ENCODE results near the gene NOL8. TPM values are rescaled to one million over a fixed set of nuclear protein-coding genes. Genes with fewer than 3 reads are reported as not detected.
A peak's percentile ranks its signal among the peaks of the same experiment; 100 is the strongest.

NOL8 gene
- total and polyA plus RNA-seq, 2 experiments from 2014 or later = 26.0 to 42.7 TPM

DNA sequence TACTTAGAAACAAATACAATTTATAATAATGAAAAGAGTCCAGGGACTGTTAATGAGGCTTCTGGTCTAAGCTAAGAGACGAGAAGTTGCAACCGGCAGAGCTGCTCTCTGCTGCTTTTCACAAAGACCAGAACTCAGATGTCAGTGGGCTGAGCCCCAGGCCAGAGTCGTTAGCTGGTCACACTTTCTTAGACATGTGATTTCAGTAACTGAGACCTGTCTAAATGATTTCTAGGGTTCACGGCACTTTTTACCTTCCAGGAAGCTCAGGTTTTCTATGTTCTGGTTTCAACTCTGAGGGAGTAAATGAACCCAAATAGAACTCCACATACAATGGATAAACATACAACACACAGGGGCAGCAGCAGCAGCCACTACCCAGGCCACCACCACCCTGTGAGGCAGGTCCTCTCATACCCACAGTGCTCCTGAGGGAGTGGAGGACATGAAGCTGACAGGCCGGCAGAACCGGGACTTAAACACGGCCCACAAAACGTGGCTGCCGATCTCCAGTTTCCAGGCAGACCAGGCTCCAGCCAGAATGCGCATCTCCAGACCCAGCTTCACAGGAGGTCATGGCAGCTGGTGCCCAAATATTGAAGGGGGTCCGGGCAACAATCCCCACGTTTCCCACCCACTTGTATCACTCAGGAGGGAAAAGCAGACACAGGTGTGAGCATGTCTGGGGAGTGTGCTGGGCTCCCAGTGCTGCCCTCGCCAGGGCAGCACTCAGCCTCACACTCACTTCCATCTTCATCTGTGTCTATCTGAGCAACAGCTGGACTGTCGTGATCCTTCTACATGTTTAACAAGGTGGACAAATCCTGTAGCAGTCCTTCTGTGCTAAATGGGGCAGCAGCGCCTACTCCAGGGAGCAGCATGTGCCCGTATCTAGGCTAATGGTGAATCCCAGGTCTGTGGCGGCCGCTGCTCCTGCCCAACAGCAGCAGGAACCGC lies 70.5 kb downstream of the NOL8 start:
- Mint-ChIP-seq H3K36me3 (ENCODE audit: low read depth) (peaks cover 97% of the 10 kb centered on the region), H3K9me3 (no peaks in the 10 kb centered on the region)
- TF ChIP-seq POLR2AphosphoS5 (IDR thresholded peaks at IDR 0.05; ENCODE audit: low read depth) (no peak), ZNF331 (CRISPR knock-in tag; IDR thresholded peaks at IDR 0.05; ENCODE audit: low read depth) (no peak), EZH2phosphoT487 (IDR thresholded peaks at IDR 0.05; ENCODE audit: unreplicated experiment) (no peak)

DNA sequence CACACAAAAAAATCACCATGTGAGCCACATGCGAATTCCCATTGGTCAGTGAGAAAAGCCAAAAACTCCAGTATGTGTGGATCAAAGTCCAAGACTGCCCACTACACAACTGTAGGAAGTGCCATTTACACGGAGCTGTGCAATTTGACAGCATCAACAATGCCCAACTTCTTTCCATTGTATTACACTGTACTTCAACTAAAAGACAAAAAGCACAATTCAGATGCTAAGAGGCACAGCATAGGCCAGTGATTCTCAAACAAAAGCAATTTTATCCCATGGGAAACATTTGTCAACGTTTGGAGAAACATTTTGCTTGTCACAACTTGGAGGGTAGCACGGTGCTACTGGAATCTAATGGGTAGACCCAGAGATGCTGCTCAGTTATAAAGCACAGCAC lies 71.5 kb downstream of the NOL8 start:
- H3K36me3 ChIP-seq (ENCODE audit: insufficient read depth) = peaks cover 98% of the 10 kb centered on the region
- no peaks in the 10 kb centered on the region for H3K4me1 Mint-ChIP-seq
- H3K9me3 Mint-ChIP-seq = no peaks in the 10 kb centered on the region
- ATAC-seq (no peak), DNase-seq (ENCODE audit: low spot score) (no peak)
- H3K4me2 ChIP-seq = no peak overlapping the region
- H3K79me2 ChIP-seq (replicated peaks; ENCODE audit: insufficient read depth) = 0 out of 2 replicates have a peak, but pooled peaks cover 5% of the 10 kb centered on the region
- 0 out of 2 replicates have a peak overlapping the region, but pooled peaks have one; percentile 39 for H3K27ac Mint-ChIP-seq
- no peak overlapping the region for H2AFZ ChIP-seq
- H3K4me3 ChIP-seq = no peak overlapping the region
- H3K27me3 Mint-ChIP-seq (ENCODE audit: insufficient read depth, low read depth, poor library complexity) = peaks cover 7% of the 10 kb centered on the region
- H3K4me1 ChIP-seq (ENCODE audit: insufficient read depth) = no peaks in the 10 kb centered on the region
- no peak overlapping the region for H3K4me3 Mint-ChIP-seq
- H3K27me3 ChIP-seq (ENCODE audit: insufficient read depth) = no peaks in the 10 kb centered on the region
- no peaks in the 10 kb centered on the region for H3K9me2 ChIP-seq (ENCODE audit: insufficient read depth)
- H3F3A ChIP-seq (replicated peaks; ENCODE audit: low read depth) = peaks cover 5% of the 10 kb centered on the region; the same call in 1 of the 2 replicates
- H4K20me1 ChIP-seq (replicated peaks; ENCODE audit: insufficient read depth) = peaks cover 35% of the 10 kb centered on the region
- no peak overlapping the region for H3K27ac ChIP-seq (ENCODE audit: low read depth)
- peaks cover 96% of the 10 kb centered on the region for H3K36me3 Mint-ChIP-seq (ENCODE audit: low read depth)
- TF ChIP-seq, protein P1, sequence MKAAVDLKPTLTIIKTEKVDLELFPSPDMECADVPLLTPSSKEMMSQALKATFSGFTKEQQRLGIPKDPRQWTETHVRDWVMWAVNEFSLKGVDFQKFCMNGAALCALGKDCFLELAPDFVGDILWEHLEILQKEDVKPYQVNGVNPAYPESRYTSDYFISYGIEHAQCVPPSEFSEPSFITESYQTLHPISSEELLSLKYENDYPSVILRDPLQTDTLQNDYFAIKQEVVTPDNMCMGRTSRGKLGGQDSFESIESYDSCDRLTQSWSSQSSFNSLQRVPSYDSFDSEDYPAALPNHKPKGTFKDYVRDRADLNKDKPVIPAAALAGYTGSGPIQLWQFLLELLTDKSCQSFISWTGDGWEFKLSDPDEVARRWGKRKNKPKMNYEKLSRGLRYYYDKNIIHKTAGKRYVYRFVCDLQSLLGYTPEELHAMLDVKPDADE (IDR thresholded peaks at IDR 0.05) = no peak
- TF ChIP-seq ZNF114 (CRISPR knock-in tag; IDR thresholded peaks at IDR 0.05) (no peak), ZNF462 (CRISPR knock-in tag; IDR thresholded peaks at IDR 0.05) (no peak), POLR2AphosphoS5 (IDR thresholded peaks at IDR 0.05; ENCODE audit: low read depth) (no peak), EZH2phosphoT487 (IDR thresholded peaks at IDR 0.05; ENCODE audit: unreplicated experiment) (no peak), REST (IDR thresholded peaks at IDR 0.05; ENCODE audit: unreplicated experiment) (no peak), ZNF331 (CRISPR knock-in tag; IDR thresholded peaks at IDR 0.05; ENCODE audit: low read depth) (no peak), STAT1 (IDR thresholded peaks at IDR 0.05; ENCODE audit: unreplicated experiment) (no peak), CREB1 (CRISPR knock-in tag; IDR thresholded peaks at IDR 0.05; ENCODE audit: low read depth) (no peak)

More for the DNA sequence above, 70.5 kb downstream of the NOL8 start:
- H4K20me1 ChIP-seq (replicated peaks; ENCODE audit: insufficient read depth) = peaks cover 39% of the 10 kb centered on the region
- H3K4me1 ChIP-seq (ENCODE audit: insufficient read depth) = no peaks in the 10 kb centered on the region
- H3K9me2 ChIP-seq (ENCODE audit: insufficient read depth) = no peaks in the 10 kb centered on the region
- H3K36me3 ChIP-seq (ENCODE audit: insufficient read depth) = peaks cover 98% of the 10 kb centered on the region
- ATAC-seq (no peak; the same call in 2 of the 3 replicates), DNase-seq (ENCODE audit: low spot score) (no peak)
- no peak overlapping the region for H3K27ac ChIP-seq (ENCODE audit: low read depth)
- peaks cover 4% of the 10 kb centered on the region for H3K27me3 Mint-ChIP-seq (ENCODE audit: insufficient read depth, low read depth, poor library complexity)
- H3K4me3 Mint-ChIP-seq = no peak overlapping the region
- H3K4me2 ChIP-seq = no peak overlapping the region
- H3K27ac Mint-ChIP-seq = no peak overlapping the region
- H3K27me3 ChIP-seq (ENCODE audit: insufficient read depth) = no peaks in the 10 kb centered on the region
- H3K79me2 ChIP-seq (replicated peaks; ENCODE audit: insufficient read depth) = 0 out of 2 replicates have a peak, but pooled peaks cover 8% of the 10 kb centered on the region
- H3K4me1 Mint-ChIP-seq = no peaks in the 10 kb centered on the region
- no peak overlapping the region for H2AFZ ChIP-seq
- H3K4me3 ChIP-seq = no peak overlapping the region
- H3F3A ChIP-seq (replicated peaks; ENCODE audit: low read depth) = peaks cover 8% of the 10 kb centered on the region; the same call in 1 of the 2 replicates

Data from GM23338 (cell line).